ENCODE data around the gene ATXN7L3.

- TF ChIP-seq POLR2A (IDR thresholded peaks at IDR 0.05) (no peak), CTCF (IDR thresholded peaks at IDR 0.05) (no peak), POLR2AphosphoS5 (IDR thresholded peaks at IDR 0.05) (no peak)
Observed at GRCh38 chr17:44221862-44222111, 22.1 kb upstream of the ATXN7L3 start.
